Measurements from ENCODE around the gene CCDC170.

DNA sequence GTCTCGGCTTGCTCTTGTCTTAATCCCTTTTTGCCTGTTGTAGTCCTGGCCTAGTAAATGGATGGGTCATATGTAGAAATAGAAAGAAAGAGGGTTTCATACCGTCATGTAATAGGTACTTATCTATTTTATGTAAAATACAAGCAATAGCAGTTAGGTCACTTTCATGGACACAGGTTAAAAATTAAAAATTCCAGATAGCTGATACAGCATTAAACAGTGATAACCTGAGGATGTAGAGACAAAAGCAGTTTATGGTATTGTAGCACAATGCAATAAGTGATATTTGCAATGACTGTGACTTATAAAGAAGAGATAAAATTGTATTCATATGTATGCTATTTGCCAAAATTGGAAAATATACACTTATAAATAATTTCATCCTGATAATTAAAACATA is 96.9 kb downstream of the CCDC170 start:
- TF ChIP-seq, protein P1, sequence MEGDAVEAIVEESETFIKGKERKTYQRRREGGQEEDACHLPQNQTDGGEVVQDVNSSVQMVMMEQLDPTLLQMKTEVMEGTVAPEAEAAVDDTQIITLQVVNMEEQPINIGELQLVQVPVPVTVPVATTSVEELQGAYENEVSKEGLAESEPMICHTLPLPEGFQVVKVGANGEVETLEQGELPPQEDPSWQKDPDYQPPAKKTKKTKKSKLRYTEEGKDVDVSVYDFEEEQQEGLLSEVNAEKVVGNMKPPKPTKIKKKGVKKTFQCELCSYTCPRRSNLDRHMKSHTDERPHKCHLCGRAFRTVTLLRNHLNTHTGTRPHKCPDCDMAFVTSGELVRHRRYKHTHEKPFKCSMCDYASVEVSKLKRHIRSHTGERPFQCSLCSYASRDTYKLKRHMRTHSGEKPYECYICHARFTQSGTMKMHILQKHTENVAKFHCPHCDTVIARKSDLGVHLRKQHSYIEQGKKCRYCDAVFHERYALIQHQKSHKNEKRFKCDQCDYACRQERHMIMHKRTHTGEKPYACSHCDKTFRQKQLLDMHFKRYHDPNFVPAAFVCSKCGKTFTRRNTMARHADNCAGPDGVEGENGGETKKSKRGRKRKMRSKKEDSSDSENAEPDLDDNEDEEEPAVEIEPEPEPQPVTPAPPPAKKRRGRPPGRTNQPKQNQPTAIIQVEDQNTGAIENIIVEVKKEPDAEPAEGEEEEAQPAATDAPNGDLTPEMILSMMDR (IDR thresholded peaks at IDR 0.05), result no peak
- TF ChIP-seq POLR2AphosphoS5 (IDR thresholded peaks at IDR 0.05; ENCODE audit: low read depth, low read length), result no peak
- TF ChIP-seq RAD21 (IDR thresholded peaks at IDR 0.05; ENCODE audit: low read length), result no peak
- TF ChIP-seq, protein P2, sequence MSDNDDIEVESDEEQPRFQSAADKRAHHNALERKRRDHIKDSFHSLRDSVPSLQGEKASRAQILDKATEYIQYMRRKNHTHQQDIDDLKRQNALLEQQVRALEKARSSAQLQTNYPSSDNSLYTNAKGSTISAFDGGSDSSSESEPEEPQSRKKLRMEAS (IDR thresholded peaks at IDR 0.05; ENCODE audit: low read depth), result no peak
- TF ChIP-seq YY1 (IDR thresholded peaks at IDR 0.05; ENCODE audit: low read depth), result no peak
- no peak for TF ChIP-seq EP300 (IDR thresholded peaks at IDR 0.05; ENCODE audit: borderline replicate concordance in 1 of 2, low read depth in 1 of 2, low read length in 1 of 2)
- TF ChIP-seq NFIC (IDR thresholded peaks at IDR 0.05; ENCODE audit: borderline replicate concordance), result no peak
- TF ChIP-seq TEAD4 (IDR thresholded peaks at IDR 0.05; ENCODE audit: borderline replicate concordance, insufficient read depth), result no peak
- no peak for TF ChIP-seq EZH2phosphoT487 (IDR thresholded peaks at IDR 0.05; ENCODE audit: borderline replicate concordance, low read depth)
